Lower leg skin (tissue), 4 donors: ENCODE results near the gene HCN4. TPM values are rescaled to one million over a fixed set of nuclear protein-coding genes. Genes with fewer than 3 reads are reported as not detected.

ENCODE experiments used
- DNase-seq, 2 donors: peaks; one replicate each; pipeline ENCODE4 v3.0.0-alpha.2; 2019; ENCODE audit warnings: low spot score in 2 of 2
- H3K4me3 ChIP-seq: fragments of 200-600 bp; sonication (generic); 2 replicates; pipeline ENCODE4 v1.5.1; 2017; ENCODE audit warnings: mild to moderate bottlenecking, low read depth; ENCODE audit not compliant: poor library complexity, severe bottlenecking
- CTCF ChIP-seq, 3 donors: fragments of 450-650 bp; IDR thresholded peaks; one replicate each; pipeline ENCODE4 v1.5.1; 2016; ENCODE audit warnings: antibody characterized with exemption in 3 of 3, mild to moderate bottlenecking in 3 of 3, moderate library complexity in 2 of 3
- POLR2A ChIP-seq, 2 donors: fragments of 450-650 bp; IDR thresholded peaks; one replicate each; pipeline ENCODE4 v1.6.1; 2016 to 2017; ENCODE audit warnings: antibody characterized with exemption in 2 of 2, mild to moderate bottlenecking in 1 of 2, moderate library complexity in 1 of 2
- WGBS, 2 donors: methylation state at CpG; one replicate each; pipeline ENCODE4 v1.1.5; 2018; 5-methylcytosine and 5-hydroxymethylcytosine counted together
- intact Hi-C: fragments of 100-400 bp; cut with DNase I; formaldehyde crosslinking; loops from one replicate; pipeline ENCODE4 v1.15.0; 2023; ENCODE audit warnings: low total_unique reads
- total RNA-seq, 4 donors: library from RNA; depleted of rRNA; stranded (reverse); fragments of >200 nt; gene quantifications; one replicate each; pipeline ENCODE4 v1.1.0, GENCODE V29; 2016

The HCN4 gene
- total RNA-seq, 4 donors from 2014 or later = 0.03 to 0.05 (median 0.04) TPM; not detected in 1

DNA sequence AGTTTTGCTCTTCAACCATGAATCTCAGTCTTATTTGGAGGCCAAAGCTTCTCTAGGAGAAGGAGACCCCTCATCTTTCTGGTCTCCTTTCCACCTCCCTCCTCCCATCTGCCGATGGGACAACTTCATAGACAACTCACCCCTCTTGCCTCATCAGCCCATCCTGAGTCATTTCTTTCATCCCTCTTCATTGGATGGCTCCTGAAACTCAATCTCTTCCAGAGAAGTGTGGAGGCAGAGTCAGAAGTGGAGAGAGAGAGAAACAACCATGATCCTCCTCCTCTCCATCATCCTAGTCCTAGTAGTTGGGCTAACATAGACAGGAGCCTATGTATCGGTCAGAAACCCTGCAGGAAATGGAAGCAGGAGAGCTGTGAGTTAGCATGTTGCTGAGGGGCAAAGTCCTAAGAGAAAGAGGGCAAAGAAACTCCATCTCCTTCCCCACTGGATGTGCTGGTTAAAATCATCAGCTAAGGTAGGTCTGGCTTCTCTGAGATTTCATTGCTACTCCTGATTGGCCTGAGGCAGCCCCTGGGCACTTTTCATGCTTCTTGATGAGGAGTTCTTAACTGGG, 21.3 kb upstream of the HCN4 start:
- WGBS, 2 donors = 79 to 81% methylated on average over 2 of the region's 2 CpGs
- H3K4me3 ChIP-seq = no peak overlapping the region
- no peak for DNase-seq
- TF ChIP-seq CTCF (IDR thresholded peaks at IDR 0.05) (no peak), POLR2A (IDR thresholded peaks at IDR 0.05) (no peak)
- intact Hi-C loops = no loop called here

DNA sequence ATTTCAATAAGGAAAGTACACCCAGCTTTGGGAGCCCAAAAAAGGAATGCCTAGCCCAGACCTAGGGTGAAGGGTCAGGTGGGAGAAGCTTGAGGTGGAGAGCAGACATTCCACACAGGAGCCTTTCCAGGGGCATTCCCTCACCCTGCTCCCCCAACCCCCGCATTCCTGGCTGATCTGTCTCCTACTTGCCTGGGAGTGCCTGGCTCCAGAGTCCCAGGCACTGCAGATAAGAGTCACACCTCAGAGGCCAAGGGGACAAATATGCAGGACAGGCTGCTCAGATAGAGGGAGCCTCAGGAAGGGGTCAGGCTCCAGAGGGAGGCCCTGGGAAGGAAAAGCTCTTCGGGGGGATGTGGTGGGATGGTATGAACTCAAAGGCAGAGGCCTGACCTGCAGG, 20.8 kb upstream of the HCN4 start:
- 58 to 69% methylated on average over 2 of the region's 2 CpGs for WGBS, 2 donors
- DNase-seq = no peak
- intact Hi-C loops = no loop called here
- H3K4me3 ChIP-seq = no peak overlapping the region
- TF ChIP-seq POLR2A (IDR thresholded peaks at IDR 0.05) (no peak), CTCF (IDR thresholded peaks at IDR 0.05) (no peak)

GRCh38 chr15:73388256-73388781, 19.6 kb upstream of the HCN4 start:
- WGBS, 2 donors = 46 to 53% methylated on average over 7 of the region's 7 CpGs
- DNase-seq = no peak
- intact Hi-C loops = no loop called here
- no peak for TF ChIP-seq CTCF (IDR thresholded peaks at IDR 0.05)
- no peak for TF ChIP-seq POLR2A (IDR thresholded peaks at IDR 0.05)
- no peak overlapping the region for H3K4me3 ChIP-seq

DNA sequence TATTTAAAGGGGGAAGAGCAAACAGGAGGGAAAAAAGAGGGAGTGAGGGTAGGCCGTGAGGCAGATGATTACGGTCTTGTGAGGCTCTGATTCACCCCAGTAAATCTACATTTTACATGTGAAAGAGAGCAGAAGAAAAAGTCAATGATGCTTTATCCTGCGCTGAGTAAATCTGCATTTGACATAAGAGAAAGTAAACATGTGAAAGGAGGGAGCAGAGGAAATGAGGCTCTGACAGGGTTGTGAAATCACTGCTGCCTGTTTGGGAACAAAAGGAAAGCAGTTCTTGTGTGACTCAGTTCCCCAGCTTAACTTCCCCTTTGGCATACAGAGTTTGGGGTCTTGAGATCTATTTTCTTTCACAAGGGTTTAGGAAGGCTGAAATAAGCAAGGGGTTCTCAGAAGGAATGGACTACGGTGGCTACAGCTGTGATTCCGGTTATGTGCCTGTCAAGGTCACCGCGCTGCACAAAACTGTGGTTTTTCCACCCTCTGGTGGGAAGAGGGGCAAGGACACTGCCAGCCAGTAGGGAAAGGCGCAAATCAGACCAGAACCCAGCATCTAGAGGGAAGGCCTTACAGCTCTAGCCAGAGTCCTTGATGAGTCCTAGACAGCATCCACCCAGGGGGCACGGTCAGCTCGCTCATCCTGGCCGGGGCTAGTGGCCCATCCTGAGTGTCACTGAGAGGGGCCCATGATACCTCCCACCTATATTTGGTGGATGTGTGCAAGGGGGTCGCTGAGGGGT, 18.9 kb upstream of the HCN4 start:
- H3K4me3 ChIP-seq = no peak overlapping the region
- no peak for DNase-seq
- intact Hi-C loops = no loop called here
- WGBS, 2 donors = 73 to 79% methylated on average over 12 of the region's 12 CpGs
- TF ChIP-seq CTCF (IDR thresholded peaks at IDR 0.05) (no peak), POLR2A (IDR thresholded peaks at IDR 0.05) (no peak)

DNA sequence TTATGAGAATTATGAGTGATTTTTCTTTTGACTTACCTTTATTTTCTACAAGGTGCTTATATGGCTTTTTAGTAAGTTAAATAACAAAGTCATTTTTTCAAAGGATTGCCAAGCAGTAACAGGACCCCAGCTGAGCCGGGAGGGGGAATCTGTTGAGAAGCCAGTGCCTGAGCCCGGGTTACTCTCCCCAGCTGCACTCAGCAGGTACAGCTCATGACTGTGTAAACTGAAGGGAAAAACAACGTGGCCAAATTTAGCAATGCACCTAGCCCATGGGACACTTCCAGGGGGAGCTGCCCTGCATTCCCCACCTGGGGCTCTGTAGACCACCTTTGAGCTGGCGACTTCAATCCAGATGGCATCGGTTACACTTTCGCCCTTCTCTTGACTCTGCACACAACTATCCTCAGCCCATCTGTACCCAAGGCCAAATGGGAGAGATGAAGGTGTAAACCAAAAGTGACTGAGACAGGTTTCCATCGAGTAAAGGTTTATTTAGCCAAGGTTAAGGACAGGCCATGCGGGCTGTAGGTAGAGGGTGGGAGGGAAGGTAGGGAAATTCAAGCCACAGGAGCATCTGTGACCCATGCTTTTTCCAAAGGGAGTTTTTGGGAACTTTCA, 18.2 kb upstream of the HCN4 start:
- H3K4me3 ChIP-seq = no peak overlapping the region
- intact Hi-C loops = no loop called here
- no peak for DNase-seq
- WGBS, 2 donors = 52% methylated on average over 8 of the region's 8 CpGs
- TF ChIP-seq POLR2A (IDR thresholded peaks at IDR 0.05) (no peak), CTCF (IDR thresholded peaks at IDR 0.05) (no peak)
